ENCODE data around the gene SLC37A3. TPM values are rescaled to one million over a fixed set of nuclear protein-coding genes. Genes with fewer than 3 reads are reported as not detected.
"Not testable (repeated sequence)": the region's sequence is repeated elsewhere in the genome, so short reads cannot be mapped to it uniquely, and the experiment has no call there.

Gene SLC37A3
- total RNA-seq, 1 experiment from 2014 or later: 52.7 TPM

DNA sequence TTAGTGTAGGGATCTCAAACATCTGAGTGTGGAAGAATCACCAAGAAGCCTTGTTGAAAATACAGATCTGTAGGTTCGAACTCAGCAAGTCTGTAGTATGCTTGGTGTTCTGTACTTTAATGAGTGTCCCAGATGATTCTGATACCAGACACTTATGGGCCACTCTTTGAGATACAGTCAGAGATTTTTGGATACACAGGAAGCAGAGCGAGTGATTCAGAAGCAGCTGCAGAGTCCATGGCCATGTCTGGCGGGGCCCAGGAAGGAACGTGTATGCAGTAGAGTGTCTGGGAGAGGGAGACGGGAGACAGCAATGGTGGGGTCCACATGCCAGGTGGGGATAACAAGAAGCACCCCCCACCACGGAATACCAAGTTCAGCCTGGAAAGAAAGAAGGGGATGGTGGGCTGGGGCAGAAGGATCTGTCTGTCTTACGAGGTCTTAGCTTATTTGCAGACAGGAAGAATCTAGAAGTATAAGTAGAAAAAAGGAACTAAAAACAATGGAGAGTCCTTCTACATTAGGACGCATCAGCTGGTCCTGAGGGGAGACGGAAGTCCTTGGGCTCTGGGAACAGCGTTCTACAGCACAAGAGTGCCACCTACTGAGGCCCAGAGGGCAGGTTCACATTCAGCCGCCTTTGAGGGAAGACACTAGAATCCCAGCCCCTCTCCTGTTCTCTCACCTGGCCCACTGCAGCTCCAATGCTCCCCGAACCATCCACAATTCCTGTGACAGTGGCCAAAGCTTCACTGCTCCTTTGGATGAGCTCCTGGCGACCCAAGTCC is 55.4 kb downstream of the SLC37A3 start:
- H4K8ac ChIP-seq (replicated peaks; ENCODE audit: insufficient read length, low read depth, low read length): no peak overlapping the region
- no peaks in the 10 kb centered on the region for H3K27me3 ChIP-seq (ENCODE audit: insufficient read depth, low read length)
- no peaks in the 10 kb centered on the region for H3K79me1 ChIP-seq (ENCODE audit: insufficient read depth, low read depth, low read length, poor library complexity, severe bottlenecking)
- no peaks in the 10 kb centered on the region for H3K9me3 ChIP-seq (ENCODE audit: control insufficient read depth, low read depth, low read length)
- peaks cover 0 to 2% of the 10 kb centered on the region in 2 experiments; a peak in 1 of 4 replicates for H3K4me1 Mint-ChIP-seq
- 0 out of 7 replicates have a peak overlapping the region, but pooled peaks of 1 of the 3 experiments have one; percentile 37 for H3K27ac Mint-ChIP-seq
- H3K4ac ChIP-seq (ENCODE audit: low read depth, low read length): no peak overlapping the region
- no peak overlapping the region for H4K91ac ChIP-seq (ENCODE audit: insufficient read length, low read depth, low read length)
- peaks cover 3% of the 10 kb centered on the region for H4K20me1 ChIP-seq (ENCODE audit: control insufficient read depth, insufficient read depth, insufficient read length)
- peak; percentile 73 for DNase-seq
- no peak overlapping the region for H3K23ac ChIP-seq (ENCODE audit: insufficient read length, low read depth, low read length)
- no peaks in the 10 kb centered on the region for H3K9me3 Mint-ChIP-seq
- no peaks in the 10 kb centered on the region for H3K4me1 ChIP-seq (ENCODE audit: insufficient read depth, low read length)
- no peak overlapping the region for H3K4me2 ChIP-seq (ENCODE audit: insufficient read depth, insufficient read length, low read length)
- H3K36me3 Mint-ChIP-seq (ENCODE audit: insufficient read depth in 1 of 3, low read depth in 3 of 3): peaks cover 39 to 69% (median 59%) of the 10 kb centered on the region in 3 experiments; a peak in 6 of 7 replicates
- TF ChIP-seq, protein P1, sequence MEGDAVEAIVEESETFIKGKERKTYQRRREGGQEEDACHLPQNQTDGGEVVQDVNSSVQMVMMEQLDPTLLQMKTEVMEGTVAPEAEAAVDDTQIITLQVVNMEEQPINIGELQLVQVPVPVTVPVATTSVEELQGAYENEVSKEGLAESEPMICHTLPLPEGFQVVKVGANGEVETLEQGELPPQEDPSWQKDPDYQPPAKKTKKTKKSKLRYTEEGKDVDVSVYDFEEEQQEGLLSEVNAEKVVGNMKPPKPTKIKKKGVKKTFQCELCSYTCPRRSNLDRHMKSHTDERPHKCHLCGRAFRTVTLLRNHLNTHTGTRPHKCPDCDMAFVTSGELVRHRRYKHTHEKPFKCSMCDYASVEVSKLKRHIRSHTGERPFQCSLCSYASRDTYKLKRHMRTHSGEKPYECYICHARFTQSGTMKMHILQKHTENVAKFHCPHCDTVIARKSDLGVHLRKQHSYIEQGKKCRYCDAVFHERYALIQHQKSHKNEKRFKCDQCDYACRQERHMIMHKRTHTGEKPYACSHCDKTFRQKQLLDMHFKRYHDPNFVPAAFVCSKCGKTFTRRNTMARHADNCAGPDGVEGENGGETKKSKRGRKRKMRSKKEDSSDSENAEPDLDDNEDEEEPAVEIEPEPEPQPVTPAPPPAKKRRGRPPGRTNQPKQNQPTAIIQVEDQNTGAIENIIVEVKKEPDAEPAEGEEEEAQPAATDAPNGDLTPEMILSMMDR (conservative IDR thresholded peaks at IDR 0.05): peak; percentile 80
- H3K79me2 ChIP-seq (ENCODE audit: insufficient read depth, low read length): no peaks in the 10 kb centered on the region
- WGBS (ENCODE audit: extremely low coverage, insufficient read length, low lambda C conversion rate): no CpG with 5 or more reads among the region's 13 CpGs
- H3K27ac ChIP-seq (ENCODE audit: insufficient read length, low read depth, low read length): no peak overlapping the region
- H3K14ac ChIP-seq (ENCODE audit: insufficient read depth, low read length): no peak overlapping the region
- H2AFZ ChIP-seq (ENCODE audit: low read length): no peak overlapping the region
- no peak overlapping the region for H2BK20ac ChIP-seq (ENCODE audit: low read depth, low read length, poor library complexity, severe bottlenecking)
- no peak overlapping the region for H3K56ac ChIP-seq (ENCODE audit: insufficient read length, low read depth, low read length)
- H4K5ac ChIP-seq (ENCODE audit: insufficient read length, low read depth, low read length): no peak overlapping the region
- no peak overlapping the region for H3K18ac ChIP-seq (ENCODE audit: insufficient read length, low read depth, low read length)
- H3K23me2 ChIP-seq (ENCODE audit: insufficient read length, low read depth, low read length, poor library complexity, severe bottlenecking): no peaks in the 10 kb centered on the region
- no peak overlapping the region for H2AK5ac ChIP-seq (ENCODE audit: insufficient read length, low read length)
- H2BK120ac ChIP-seq (ENCODE audit: low read depth, low read length, poor library complexity, severe bottlenecking): no peak overlapping the region
- H3K27me3 Mint-ChIP-seq (ENCODE audit: low read depth): no peaks in the 10 kb centered on the region; the same call in 1 of the 2 replicates
- no peak overlapping the region for H3K9ac ChIP-seq (ENCODE audit: extremely low read depth, insufficient read length, low read length)
- H2BK15ac ChIP-seq (ENCODE audit: low read depth, low read length): no peak overlapping the region
- H2BK12ac ChIP-seq (ENCODE audit: insufficient read length, low read depth, low read length): no peak overlapping the region
- H3K4me3 Mint-ChIP-seq: no peak overlapping the region
- H3T11ph ChIP-seq (ENCODE audit: low read length): no peak overlapping the region
- H2BK5ac ChIP-seq (ENCODE audit: insufficient read length, low read length): no peak overlapping the region

DNA sequence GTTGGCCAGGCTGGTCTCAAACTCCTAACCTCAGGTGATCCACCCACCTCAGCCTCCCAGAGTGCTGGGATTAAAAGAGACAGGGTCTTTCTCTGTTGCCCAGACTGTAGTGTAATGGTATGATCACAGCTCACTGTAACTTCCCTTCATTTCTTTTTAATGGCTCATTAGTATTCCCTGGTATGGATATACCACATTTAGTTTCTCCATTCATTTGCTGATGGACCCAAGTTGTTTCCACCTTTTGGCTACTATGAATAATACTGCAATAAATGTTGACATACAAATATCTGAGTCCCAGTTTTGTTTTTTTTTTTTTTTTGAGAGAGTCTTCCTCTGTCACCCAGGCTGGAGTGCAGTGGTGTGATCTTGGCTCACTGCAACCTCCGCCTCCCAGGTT is 59.4 kb downstream of the SLC37A3 start:
- no CpG with 5 or more reads among the region's 1 CpG for WGBS (ENCODE audit: extremely low coverage, insufficient read length, low lambda C conversion rate)
- H2AK5ac ChIP-seq (ENCODE audit: insufficient read length, low read length); H2BK120ac ChIP-seq (ENCODE audit: low read depth, low read length, poor library complexity, severe bottlenecking): not testable (repeated sequence)

More for the DNA sequence above, 59.4 kb downstream of the SLC37A3 start:
- H3K27me3 Mint-ChIP-seq (ENCODE audit: low read depth); H3K27me3 ChIP-seq (ENCODE audit: insufficient read depth, low read length); H4K91ac ChIP-seq (ENCODE audit: insufficient read length, low read depth, low read length); DNase-seq; H3K56ac ChIP-seq (ENCODE audit: insufficient read length, low read depth, low read length); H3K4ac ChIP-seq (ENCODE audit: low read depth, low read length); H3K9me3 Mint-ChIP-seq; H2BK12ac ChIP-seq (ENCODE audit: insufficient read length, low read depth, low read length); H3K79me2 ChIP-seq (ENCODE audit: insufficient read depth, low read length); H2BK20ac ChIP-seq (ENCODE audit: low read depth, low read length, poor library complexity, severe bottlenecking); H3K4me2 ChIP-seq (ENCODE audit: insufficient read depth, insufficient read length, low read length); H3K4me1 ChIP-seq (ENCODE audit: insufficient read depth, low read length); H3K9me3 ChIP-seq (ENCODE audit: control insufficient read depth, low read depth, low read length); H3T11ph ChIP-seq (ENCODE audit: low read length); H4K20me1 ChIP-seq (ENCODE audit: control insufficient read depth, insufficient read depth, insufficient read length); H2AFZ ChIP-seq (ENCODE audit: low read length); H2BK5ac ChIP-seq (ENCODE audit: insufficient read length, low read length); H3K14ac ChIP-seq (ENCODE audit: insufficient read depth, low read length); H3K27ac ChIP-seq (ENCODE audit: insufficient read length, low read depth, low read length); H4K8ac ChIP-seq (replicated peaks; ENCODE audit: insufficient read length, low read depth, low read length); H3K23ac ChIP-seq (ENCODE audit: insufficient read length, low read depth, low read length); H2BK15ac ChIP-seq (ENCODE audit: low read depth, low read length); H3K4me1 Mint-ChIP-seq; H3K27ac Mint-ChIP-seq; H3K18ac ChIP-seq (ENCODE audit: insufficient read length, low read depth, low read length); H3K4me3 Mint-ChIP-seq; H3K23me2 ChIP-seq (ENCODE audit: insufficient read length, low read depth, low read length, poor library complexity, severe bottlenecking); H3K9ac ChIP-seq (ENCODE audit: extremely low read depth, insufficient read length, low read length); H4K5ac ChIP-seq (ENCODE audit: insufficient read length, low read depth, low read length); H3K79me1 ChIP-seq (ENCODE audit: insufficient read depth, low read depth, low read length, poor library complexity, severe bottlenecking): not testable (repeated sequence)
- peaks cover 37 to 71% (median 69%) of the 10 kb centered on the region in 3 experiments; a peak in 6 of 7 replicates for H3K36me3 Mint-ChIP-seq (ENCODE audit: insufficient read depth in 1 of 3, low read depth in 3 of 3)

Data from H9 (cell line).